OCI-LY7 (cell line): ENCODE measurements around the gene CCDC8. TPM values are rescaled to one million over a fixed set of nuclear protein-coding genes. Genes with fewer than 3 reads are reported as not detected.

Experiments used
- BruUV-seq: library from RNA; stranded (reverse); fragments of 400-500 nt; replicated peaks from 2 replicates; lab custom pipeline; 2021; lab: Mats Ljungman, UMichigan
- CTCF ChIA-PET: fragments of 300-600 bp; sonication (Branson Sonifier 250); formaldehyde crosslinking; loops from one replicate; lab custom pipeline; 2022; ENCODE audit warnings: antibody characterized with exemption; ENCODE audit not compliant: unreplicated experiment; lab: Charles Lee
- POLR2A ChIA-PET: fragments of 300-600 bp; sonication (Branson Sonifier 250); formaldehyde crosslinking; loops from one replicate; lab custom pipeline; 2022; ENCODE audit warnings: antibody characterized with exemption; lab: Charles Lee
- DNase-seq: peaks from one replicate; pipeline ENCODE4 v3.0.0-alpha.2; 2015; ENCODE audit warnings: low spot score
- H2AFZ ChIP-seq: fragments of 200-600 bp; sonication (generic), shearing (Covaris generic); 2 replicates; pipeline ENCODE4 v1.6.1; 2014; ENCODE audit warnings: mild to moderate bottlenecking, antibody characterized with exemption, low read length, moderate library complexity
- H3K27ac ChIP-seq: fragments of 200-600 bp; sonication (generic); 2 replicates; pipeline ENCODE4 v1.5.1; 2014; ENCODE audit warnings: mixed run types, low read depth, mild to moderate bottlenecking, moderate library complexity, low read length, inconsistent platforms; ENCODE audit not compliant: poor library complexity, severe bottlenecking
- H3K36me3 ChIP-seq: fragments of 200-600 bp; sonication (generic); 2 replicates; pipeline ENCODE4 v1.6.1; 2014; ENCODE audit warnings: mild to moderate bottlenecking, antibody characterized with exemption, low read length, moderate library complexity, mixed read lengths; ENCODE audit not compliant: insufficient read depth
- H3K4me1 ChIP-seq: fragments of 200-600 bp; sonication (generic); 2 replicates; pipeline ENCODE4 v1.5.1; 2014; ENCODE audit warnings: mild to moderate bottlenecking, low read length; ENCODE audit not compliant: insufficient read depth, poor library complexity, severe bottlenecking
- H3K4me2 ChIP-seq: fragments of 200-600 bp; sonication (generic); 2 replicates; pipeline ENCODE4 v1.6.1; 2014; ENCODE audit warnings: mild to moderate bottlenecking, low read length
- H3K4me3 ChIP-seq: fragments of 200-600 bp; sonication (generic); 2 replicates; pipeline ENCODE4 v1.5.1; 2014; ENCODE audit warnings: mild to moderate bottlenecking, low read depth, low read length; ENCODE audit not compliant: poor library complexity, severe bottlenecking
- H3K79me2 ChIP-seq: fragments of 200-600 bp; sonication (generic); 2 replicates; pipeline ENCODE4 v1.6.1; 2016; ENCODE audit warnings: low read depth, mild to moderate bottlenecking, low read length, moderate library complexity, mixed read lengths; ENCODE audit not compliant: insufficient read depth
- H3K9me2 ChIP-seq: fragments of 200-600 bp; sonication (generic); 2 replicates; pipeline ENCODE4 v1.6.1; 2016; ENCODE audit warnings: mild to moderate bottlenecking, low read length, mixed read lengths; ENCODE audit not compliant: insufficient read depth
- H3K9me3 ChIP-seq: fragments of 200-600 bp; sonication (generic); 2 replicates; pipeline ENCODE4 v1.6.1; 2014; ENCODE audit warnings: mild to moderate bottlenecking, mixed run types, low read length, mixed read lengths
- H4K20me1 ChIP-seq: fragments of 200-600 bp; sonication (generic); 2 replicates; pipeline ENCODE4 v1.6.1; 2014; ENCODE audit warnings: mild to moderate bottlenecking, antibody characterized with exemption, low read length, moderate library complexity, mixed read lengths; ENCODE audit not compliant: insufficient read depth
- CTCF ChIP-seq: fragments of 200-600 bp; sonication (generic); conservative IDR thresholded peaks from 2 replicates; pipeline ENCODE4 v1.5.1; 2014; ENCODE audit warnings: mild to moderate bottlenecking, antibody characterized with exemption, low read length, moderate library complexity, mixed read lengths
- EZH2phosphoT487 ChIP-seq: fragments of 200-600 bp; sonication (generic); IDR thresholded peaks from 2 replicates; pipeline ENCODE4 v1.6.1; 2018; ENCODE audit warnings: low read depth, borderline replicate concordance, mild to moderate bottlenecking, mixed run types, antibody characterized with exemption, low read length, moderate library complexity, mixed read lengths
- intact Hi-C: fragments of 100-400 bp; cut with micrococcal nuclease; formaldehyde crosslinking; loops from one replicate; pipeline ENCODE4 v1.10.0; 2022; ENCODE audit not compliant: unreplicated experiment
- total RNA-seq, 2 experiments: library from RNA; depleted of rRNA in 1 of 2; stranded (reverse); fragments of >200 nt in 1 of 2; shearing (Covaris generic) in 1 of 2; gene quantifications; 2 replicates each; pipeline ENCODE4 v1.2.3, GENCODE V29; 2014 to 2022

Gene CCDC8
- total RNA-seq, 2 experiments from 2014 or later, result 0.09 to 0.10 TPM

GRCh38 chr19:46423188-46423587, 9.8 kb upstream of the CCDC8 start:
- Histone ChIP-seq H3K27ac (peak overlapping the region; percentile 22), H3K4me2 (peak overlapping the region; percentile 44), H3K9me3 (no peaks in the 10 kb centered on the region), H3K36me3 (no peaks in the 10 kb centered on the region), H3K9me2 (no peaks in the 10 kb centered on the region), H4K20me1 (no peaks in the 10 kb centered on the region), H3K79me2 (no peaks in the 10 kb centered on the region), H3K4me3 (no peak overlapping the region), H2AFZ (peak overlapping the region; percentile 84; the same call in 1 of the 2 replicates), H3K4me1 (peaks cover 47% of the 10 kb centered on the region)
- intact Hi-C loops, result no loop called here
- POLR2A ChIA-PET, result interaction anchor here (0.6 to 0.7 kb wide), 3 partner anchors 12 to 35 kb away, joined by 4 to 8 read pairs (median 5); no protein-coding TSS in a partner anchor
- peak; percentile 53 for DNase-seq
- TF ChIP-seq EZH2phosphoT487 (no peak), CTCF (no peak)
- BruUV-seq, result no TSS peak
- CTCF ChIA-PET, result interaction anchor here (0.5 kb wide), 1 partner anchor 23 kb away, joined by 3 read pairs; no protein-coding TSS in a partner anchor

GRCh38 chr19:46422344-46422743, 9.0 kb upstream of the CCDC8 start:
- TF ChIP-seq EZH2phosphoT487 (no peak), CTCF (no peak)
- H3K4me2 ChIP-seq, result peak overlapping the region; percentile 33; the same call in 1 of the 2 replicates
- CTCF ChIA-PET, result no interaction called here
- peak overlapping the region; percentile 21; the same call in 1 of the 2 replicates for H2AFZ ChIP-seq
- no peak overlapping the region for H3K27ac ChIP-seq
- no TSS peak for BruUV-seq
- no peak for DNase-seq
- POLR2A ChIA-PET, result interaction anchor here (0.6 kb wide), 1 partner anchor 36 kb away, joined by 3 read pairs; no protein-coding TSS in a partner anchor
- H4K20me1 ChIP-seq, result no peaks in the 10 kb centered on the region
- no peaks in the 10 kb centered on the region for H3K36me3 ChIP-seq
- no peaks in the 10 kb centered on the region for H3K79me2 ChIP-seq
- intact Hi-C loops, result no loop called here
- no peaks in the 10 kb centered on the region for H3K9me2 ChIP-seq
- H3K9me3 ChIP-seq, result no peaks in the 10 kb centered on the region
- peaks cover 46% of the 10 kb centered on the region for H3K4me1 ChIP-seq
- no peak overlapping the region for H3K4me3 ChIP-seq

DNA sequence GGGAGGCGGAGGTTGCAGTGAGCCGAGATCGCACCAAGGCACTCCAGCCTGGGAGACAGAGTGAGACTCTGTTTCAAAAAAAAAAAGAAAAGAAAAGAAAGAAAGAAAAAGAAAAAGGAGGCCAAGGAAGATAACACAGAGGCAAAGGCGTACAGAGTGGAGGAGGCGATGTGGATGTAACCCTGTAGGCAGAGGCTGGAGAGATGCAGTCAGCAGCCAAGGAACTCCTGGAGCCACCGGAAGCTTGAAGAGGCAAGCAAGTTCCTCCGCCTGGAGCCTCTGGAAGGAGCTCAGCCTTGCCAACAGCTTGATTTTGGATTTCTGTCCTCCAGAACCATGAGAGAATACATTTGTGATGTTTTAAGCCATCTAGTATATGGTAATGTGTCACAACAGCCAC, 6.7 kb upstream of the CCDC8 start:
- no TSS peak for BruUV-seq
- POLR2A ChIA-PET, result no interaction called here
- intact Hi-C loops, result no loop called here

More for the DNA sequence above, 6.7 kb upstream of the CCDC8 start:
- H3K79me2 ChIP-seq, result no peaks in the 10 kb centered on the region
- CTCF ChIA-PET, result no interaction called here
- no peaks in the 10 kb centered on the region for H4K20me1 ChIP-seq
- H3K9me2 ChIP-seq, result no peaks in the 10 kb centered on the region
- no peaks in the 10 kb centered on the region for H3K9me3 ChIP-seq
- H2AFZ ChIP-seq, result no peak overlapping the region
- no peak overlapping the region for H3K27ac ChIP-seq
- TF ChIP-seq CTCF, result no peak
- TF ChIP-seq EZH2phosphoT487, result no peak
- DNase-seq, result no peak
- H3K4me2 ChIP-seq, result no peak overlapping the region
- H3K4me3 ChIP-seq, result no peak overlapping the region
- H3K4me1 ChIP-seq, result peaks cover 53% of the 10 kb centered on the region
- H3K36me3 ChIP-seq, result no peaks in the 10 kb centered on the region
